ENCODE data around the gene UBAP2.

GRCh38 chr9:34089311-34089710 is 40.6 kb upstream of the UBAP2 start:
- no peak for TF ChIP-seq CTCF (IDR thresholded peaks at IDR 0.05)
- no peak for TF ChIP-seq POLR2A (IDR thresholded peaks at IDR 0.05)

Data from prostate gland (tissue), 2 donors.